Natural killer cell (primary cell): ENCODE data around the gene ST3GAL3. TPM values are rescaled to one million over a fixed set of nuclear protein-coding genes. Genes with fewer than 3 reads are reported as not detected.

Experiments
- ATAC-seq, 3 donors: fragments of 150-1000 bp in 2 of 3; fragments of 200-7000 bp in 1 of 3; cut with Tn5 transposase; 1 replicate in 1 of 3; 2 replicates in 2 of 3; pipeline ENCODE4 v1.10.0; 2021; ENCODE audit warnings: mild to moderate bottlenecking in 2 of 3, moderate library complexity in 2 of 3
- DNase-seq, 2 donors: peaks; one replicate each; pipeline versions ENCODE4 v3.0.0 to v3.0.0-alpha.2; 2013 to 2021; ENCODE audit warnings: mixed read lengths in 1 of 2
- H3K27ac ChIP-seq: one replicate; pipeline ENCODE4 v1.5.1; 2013; ENCODE audit warnings: mild to moderate bottlenecking, low read length
- H3K27me3 ChIP-seq: one replicate; pipeline ENCODE4 v1.6.1; 2013; ENCODE audit warnings: low read length; ENCODE audit not compliant: control insufficient read depth, insufficient read depth
- H3K36me3 ChIP-seq: one replicate; pipeline ENCODE4 v1.6.1; 2013; ENCODE audit warnings: low read length; ENCODE audit not compliant: control insufficient read depth, insufficient read depth
- H3K4me1 ChIP-seq: one replicate; pipeline ENCODE4 v1.6.1; 2013; ENCODE audit warnings: low read length; ENCODE audit not compliant: control insufficient read depth, insufficient read depth
- H3K4me3 ChIP-seq: one replicate; pipeline ENCODE4 v1.5.1; 2013; ENCODE audit warnings: low read length
- H3K9me3 ChIP-seq: one replicate; pipeline ENCODE4 v1.6.1; 2013; ENCODE audit warnings: low read length; ENCODE audit not compliant: control insufficient read depth, insufficient read depth
- H3K27ac Mint-ChIP-seq, 2 donors: one replicate each; pipeline ENCODE4 v1.8.0; 2022; ENCODE audit warnings: mild to moderate bottlenecking in 2 of 2, mixed read lengths in 2 of 2, moderate library complexity in 1 of 2
- H3K27me3 Mint-ChIP-seq, 2 donors: one replicate each; pipeline ENCODE4 v1.8.0; 2022; ENCODE audit warnings: low read depth in 2 of 2, mixed read lengths in 2 of 2
- H3K36me3 Mint-ChIP-seq: one replicate; pipeline ENCODE4 v1.8.0; 2022; ENCODE audit warnings: mixed read lengths
- H3K4me1 Mint-ChIP-seq, 2 donors: one replicate each; pipeline ENCODE4 v1.8.0; 2022; ENCODE audit warnings: mixed read lengths in 2 of 2
- H3K4me3 Mint-ChIP-seq: one replicate; pipeline ENCODE4 v1.8.0; 2022; ENCODE audit warnings: mild to moderate bottlenecking, moderate library complexity, mixed read lengths
- H3K9me3 Mint-ChIP-seq, 2 donors: one replicate each; pipeline ENCODE4 v1.8.0; 2022; ENCODE audit warnings: mixed read lengths in 2 of 2
- WGBS: methylation state at CpG from one replicate; pipeline ENCODE4 v1.1.7; 2013; ENCODE audit warnings: missing lambda C conversion rate; ENCODE audit not compliant: insufficient coverage; 5-methylcytosine and 5-hydroxymethylcytosine counted together
- intact Hi-C: fragments of 100-400 bp; cut with micrococcal nuclease; formaldehyde crosslinking; loops from one replicate; pipeline ENCODE4 v1.14.2; 2022
- total RNA-seq, 4 donors: library from RNA; stranded (reverse); fragments of 120-200 nt in 1 of 4; gene quantifications; one replicate each; pipeline versions ENCODE4 v1.2.3 to v1.2.4, GENCODE V29; 2013 to 2022
- TF ChIP-seq, protein P1 (sequence below): fragments of 200-600 bp; IDR thresholded peaks from one replicate; pipeline ENCODE4 v1.8.0; 2022; ENCODE audit warnings: antibody characterized with exemption

Gene ST3GAL3
- total RNA-seq, 3 donors from 2014 or later (not counting 1 experiment from before 2014, with no cell fraction given): 22.2 to 27.3 (median 22.3) TPM

DNA sequence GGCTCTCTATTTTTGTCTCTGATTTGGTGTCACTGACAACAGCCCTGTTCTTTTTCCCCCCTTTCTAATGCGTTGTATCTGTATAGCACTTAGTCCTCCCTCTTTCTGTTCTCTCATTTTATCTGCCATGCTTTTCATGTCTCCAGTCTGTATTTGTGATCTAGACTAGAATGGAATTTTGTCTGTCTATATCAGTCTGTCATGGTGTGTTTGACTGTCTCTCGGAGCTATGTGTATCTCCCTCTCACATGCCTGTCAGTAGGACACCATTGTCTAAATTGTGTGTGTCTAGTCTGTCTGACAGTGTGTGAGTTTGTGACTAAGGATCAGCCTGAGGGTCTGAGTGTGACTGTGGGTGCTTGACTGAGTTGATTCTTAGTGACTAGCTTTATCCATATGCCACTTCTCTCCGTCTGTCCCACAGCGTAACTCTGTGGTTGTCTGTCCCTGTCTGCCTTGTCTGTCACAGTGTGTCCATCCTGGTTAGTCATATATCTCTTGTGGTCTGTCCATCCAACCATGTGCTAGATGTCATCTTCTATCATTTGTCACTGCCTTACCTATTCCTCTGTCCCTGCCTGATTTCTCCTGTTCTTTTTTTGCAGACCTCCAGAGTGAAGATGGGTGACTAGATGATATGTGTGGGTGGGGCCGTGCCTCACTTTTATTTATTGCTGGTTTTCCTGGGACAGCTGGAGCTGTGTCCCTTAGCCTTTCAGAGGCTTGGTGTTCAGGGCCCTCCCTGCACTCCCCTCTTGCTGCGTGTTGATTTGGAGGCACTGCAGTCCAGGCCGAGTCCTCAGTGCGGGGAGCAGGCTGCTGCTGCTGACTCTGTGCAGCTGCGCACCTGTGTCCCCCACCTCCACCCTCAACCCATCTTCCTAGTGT lies 270.3 kb downstream of the ST3GAL3 start:
- intact Hi-C loops: no loop called here
- peak overlapping the region; percentile 56 for H3K4me3 Mint-ChIP-seq
- peaks cover 18% of the 10 kb centered on the region for H3K36me3 ChIP-seq
- TF ChIP-seq, protein P1, sequence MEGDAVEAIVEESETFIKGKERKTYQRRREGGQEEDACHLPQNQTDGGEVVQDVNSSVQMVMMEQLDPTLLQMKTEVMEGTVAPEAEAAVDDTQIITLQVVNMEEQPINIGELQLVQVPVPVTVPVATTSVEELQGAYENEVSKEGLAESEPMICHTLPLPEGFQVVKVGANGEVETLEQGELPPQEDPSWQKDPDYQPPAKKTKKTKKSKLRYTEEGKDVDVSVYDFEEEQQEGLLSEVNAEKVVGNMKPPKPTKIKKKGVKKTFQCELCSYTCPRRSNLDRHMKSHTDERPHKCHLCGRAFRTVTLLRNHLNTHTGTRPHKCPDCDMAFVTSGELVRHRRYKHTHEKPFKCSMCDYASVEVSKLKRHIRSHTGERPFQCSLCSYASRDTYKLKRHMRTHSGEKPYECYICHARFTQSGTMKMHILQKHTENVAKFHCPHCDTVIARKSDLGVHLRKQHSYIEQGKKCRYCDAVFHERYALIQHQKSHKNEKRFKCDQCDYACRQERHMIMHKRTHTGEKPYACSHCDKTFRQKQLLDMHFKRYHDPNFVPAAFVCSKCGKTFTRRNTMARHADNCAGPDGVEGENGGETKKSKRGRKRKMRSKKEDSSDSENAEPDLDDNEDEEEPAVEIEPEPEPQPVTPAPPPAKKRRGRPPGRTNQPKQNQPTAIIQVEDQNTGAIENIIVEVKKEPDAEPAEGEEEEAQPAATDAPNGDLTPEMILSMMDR: no peak
- 96% methylated on average over 7 of the region's 9 CpGs for WGBS
- no peaks in the 10 kb centered on the region for H3K9me3 Mint-ChIP-seq
- no peaks in the 10 kb centered on the region for H3K27me3 ChIP-seq
- no peaks in the 10 kb centered on the region for H3K27me3 Mint-ChIP-seq
- H3K9me3 ChIP-seq: no peaks in the 10 kb centered on the region
- no peak overlapping the region for H3K27ac ChIP-seq
- peaks cover 41 to 68% of the 10 kb centered on the region in 2 donors for H3K4me1 Mint-ChIP-seq
- DNase-seq: no peak
- H3K27ac Mint-ChIP-seq: peak overlapping the region in 1 of 2 donors; percentile 91
- peaks cover 49% of the 10 kb centered on the region for H3K4me1 ChIP-seq
- H3K36me3 Mint-ChIP-seq: peaks cover 9% of the 10 kb centered on the region
- no peak overlapping the region for H3K4me3 ChIP-seq
- ATAC-seq: no peak

DNA sequence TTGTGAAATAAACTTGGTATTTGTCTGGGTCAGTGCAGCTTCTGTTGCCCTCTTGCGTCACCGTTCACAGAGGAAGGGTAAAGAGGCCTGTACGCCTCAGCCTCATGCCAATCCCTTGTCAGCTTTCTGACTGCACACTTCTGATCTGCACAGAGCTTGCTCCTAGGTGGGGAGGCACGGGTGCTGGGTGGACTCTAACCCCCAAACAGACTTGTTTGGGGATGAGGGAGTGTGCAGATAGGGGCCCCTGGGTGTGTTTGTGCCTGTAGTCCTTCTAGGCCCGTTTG lies 270.9 kb downstream of the ST3GAL3 start:
- peaks cover 40 to 73% of the 10 kb centered on the region in 2 donors for H3K4me1 Mint-ChIP-seq
- H3K27ac Mint-ChIP-seq: no peak overlapping the region
- H3K9me3 Mint-ChIP-seq: no peaks in the 10 kb centered on the region
- H3K4me3 ChIP-seq: no peak overlapping the region
- H3K36me3 Mint-ChIP-seq: peaks cover 9% of the 10 kb centered on the region
- no peaks in the 10 kb centered on the region for H3K9me3 ChIP-seq
- DNase-seq (no peak), ATAC-seq (no peak)
- H3K4me1 ChIP-seq: peaks cover 49% of the 10 kb centered on the region
- H3K4me3 Mint-ChIP-seq: peak overlapping the region; percentile 76
- H3K27ac ChIP-seq: no peak overlapping the region
- WGBS: 79% methylated on average over 5 of the region's 5 CpGs
- intact Hi-C loops: no loop called here
- H3K27me3 Mint-ChIP-seq: no peaks in the 10 kb centered on the region
- TF ChIP-seq, protein P1: no peak
- peaks cover 18% of the 10 kb centered on the region for H3K36me3 ChIP-seq
- H3K27me3 ChIP-seq: no peaks in the 10 kb centered on the region

DNA sequence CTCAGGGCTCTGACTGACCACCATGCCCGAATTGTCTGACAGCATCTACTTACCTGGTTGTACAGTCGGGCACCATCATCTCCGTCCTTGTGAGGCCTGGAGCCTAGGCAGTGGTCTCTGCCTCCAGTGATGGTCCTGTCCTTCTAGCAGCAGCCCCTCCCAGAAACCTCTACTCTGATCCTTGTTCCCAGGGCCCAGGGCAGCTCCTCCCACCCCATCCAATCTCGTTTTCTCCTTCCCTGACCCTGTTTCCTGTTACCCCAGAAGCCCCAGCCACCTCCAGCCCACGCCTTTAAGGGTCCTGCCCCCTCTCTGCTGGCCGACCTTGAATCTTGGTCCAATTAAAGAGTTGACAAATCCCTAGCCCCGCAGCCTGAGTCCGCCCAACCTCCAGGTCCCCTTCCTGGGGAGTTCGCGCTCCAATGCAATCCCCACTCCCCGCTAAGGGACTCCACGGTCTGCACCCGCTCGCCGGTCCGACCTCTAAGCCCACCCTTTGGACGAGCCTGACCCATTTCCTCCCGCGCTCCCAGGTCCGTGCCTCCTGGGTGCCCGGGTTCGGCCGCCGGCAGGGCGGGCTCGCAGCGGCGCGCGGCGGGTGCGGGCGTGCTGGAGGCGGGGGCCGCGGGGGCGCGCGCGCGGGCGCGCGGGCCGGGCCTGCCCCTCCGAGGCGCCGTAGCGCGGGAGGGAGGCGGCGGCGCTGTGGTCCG lies 271.4 kb downstream of the ST3GAL3 start, which contains the start of gene B4GALT2:
Gene B4GALT2, plus strand, starts transcription at position 660 of the 710 bp plus-strand sequence. CDS start 1,951 bp downstream, outside the sequence.
- peaks cover 35 to 70% of the 10 kb centered on the region in 2 donors for H3K4me1 Mint-ChIP-seq
- Histone ChIP-seq H3K27me3 (no peaks in the 10 kb centered on the region), H3K4me1 (peaks cover 49% of the 10 kb centered on the region), H3K9me3 (no peaks in the 10 kb centered on the region), H3K4me3 (peak within 1 kb of the TSS; percentile 39), H3K36me3 (peaks cover 18% of the 10 kb centered on the region), H3K27ac (no peak within 1 kb of the TSS)
- ATAC-seq: peak in 2 of 3 donors; percentile 28 to 32
- no peaks in the 10 kb centered on the region for H3K27me3 Mint-ChIP-seq
- H3K36me3 Mint-ChIP-seq: peaks cover 9% of the 10 kb centered on the region
- TF ChIP-seq, protein P1: no peak
- H3K4me3 Mint-ChIP-seq: peak within 1 kb of the TSS; percentile 90
- no peaks in the 10 kb centered on the region for H3K9me3 Mint-ChIP-seq
- 8% methylated on average over 54 of the region's 54 CpGs for WGBS
- peak within 1 kb of the TSS in 1 of 2 donors; percentile 60 for H3K27ac Mint-ChIP-seq
- peak; percentile 53 to 63 for DNase-seq
- intact Hi-C loops: no loop called here
